BLaER1 (cell line): ENCODE results near the gene MINK1.
A peak's percentile ranks its signal among the peaks of the same experiment; 100 is the strongest.

Experiments used
- H3K27ac ChIP-seq: shearing (Covaris generic); formaldehyde crosslinking; 2 replicates; pipeline ENCODE4 v1.8.1; 2022
- H3K27me3 ChIP-seq: shearing (Covaris generic); formaldehyde crosslinking; 2 replicates; pipeline ENCODE4 v1.8.1; 2022
- H3K36me3 ChIP-seq: shearing (Covaris generic); formaldehyde crosslinking; 2 replicates; pipeline ENCODE4 v1.8.1; 2022
- H3K4me1 ChIP-seq: shearing (Covaris generic); formaldehyde crosslinking; 2 replicates; pipeline ENCODE4 v1.8.1; 2022
- H3K4me2 ChIP-seq: shearing (Covaris generic); formaldehyde crosslinking; 2 replicates; pipeline ENCODE4 v1.8.1; 2022
- H3K4me3 ChIP-seq: shearing (Covaris generic); formaldehyde crosslinking; 2 replicates; pipeline ENCODE4 v1.8.1; 2022
- H3K9ac ChIP-seq: shearing (Covaris generic); formaldehyde crosslinking; 2 replicates; pipeline ENCODE4 v1.8.1; 2022
- H3K9me3 ChIP-seq: shearing (Covaris generic); formaldehyde crosslinking; 2 replicates; pipeline ENCODE4 v1.8.1; 2022
- H4K20me1 ChIP-seq: shearing (Covaris generic); formaldehyde crosslinking; 2 replicates; pipeline ENCODE4 v1.8.1; 2022
- Cebpa-rat ChIP-seq: shearing (Covaris generic); IDR thresholded peaks from 2 replicates; pipeline ENCODE4 v1.8.1; 2022

Gene MINK1

DNA sequence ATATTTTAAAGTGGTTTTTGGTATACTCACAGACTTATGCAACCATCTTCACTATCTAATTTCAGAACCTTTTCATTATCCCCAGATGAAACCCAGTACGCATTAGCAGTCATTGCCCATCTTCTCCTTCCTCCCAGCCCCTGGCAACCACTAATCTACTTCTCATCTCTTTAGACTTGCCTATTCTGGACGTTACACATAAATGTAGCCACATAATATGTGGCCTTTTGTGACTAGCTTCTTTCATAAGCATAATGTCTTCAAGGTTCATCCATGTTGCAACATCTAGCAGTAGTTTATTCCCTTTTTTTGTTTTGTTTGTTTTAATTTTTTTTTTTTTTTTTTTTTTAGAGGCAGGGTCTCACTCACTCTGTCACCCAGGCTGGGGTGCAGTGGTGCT is 37.7 kb downstream of the MINK1 start:
- peaks cover 14% of the 10 kb centered on the region for H3K36me3 ChIP-seq
- no peaks in the 10 kb centered on the region for H3K9me3 ChIP-seq
- no peak overlapping the region for H3K9ac ChIP-seq
- TF ChIP-seq Cebpa-rat, result no peak
- H4K20me1 ChIP-seq, result peaks cover 68% of the 10 kb centered on the region
- H3K4me2 ChIP-seq, result no peak overlapping the region
- H3K4me3 ChIP-seq, result no peak overlapping the region
- no peak overlapping the region for H3K27ac ChIP-seq
- no peaks in the 10 kb centered on the region for H3K27me3 ChIP-seq
- no peaks in the 10 kb centered on the region for H3K4me1 ChIP-seq

DNA sequence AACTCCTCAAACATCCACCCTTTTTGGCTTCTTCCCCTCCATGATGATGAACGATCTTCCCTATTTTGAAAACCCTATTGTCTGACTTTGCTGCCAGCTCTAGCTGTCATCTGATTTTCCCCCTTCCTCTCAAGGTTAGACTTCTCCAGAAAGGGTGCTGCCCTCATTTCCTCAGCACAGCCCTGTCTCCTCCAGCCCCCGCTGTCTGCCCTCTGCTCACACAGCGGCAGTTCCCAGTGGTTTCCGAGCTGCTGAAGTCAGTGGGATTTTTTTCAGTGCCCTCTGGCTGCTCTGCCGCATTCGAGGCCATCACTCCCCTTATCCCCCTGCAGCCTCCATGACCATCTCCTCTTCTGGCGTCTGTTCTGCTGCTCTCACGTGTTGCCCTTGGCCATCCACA is 39.6 kb downstream of the MINK1 start:
- no peak overlapping the region for H3K27ac ChIP-seq
- H3K4me2 ChIP-seq, result no peak overlapping the region
- H3K9ac ChIP-seq, result no peak overlapping the region
- no peak overlapping the region for H3K4me3 ChIP-seq
- no peak for TF ChIP-seq Cebpa-rat
- no peaks in the 10 kb centered on the region for H3K9me3 ChIP-seq
- peaks cover 79% of the 10 kb centered on the region for H4K20me1 ChIP-seq
- H3K27me3 ChIP-seq, result no peaks in the 10 kb centered on the region
- peaks cover 14% of the 10 kb centered on the region for H3K36me3 ChIP-seq
- peaks cover 15% of the 10 kb centered on the region for H3K4me1 ChIP-seq

DNA sequence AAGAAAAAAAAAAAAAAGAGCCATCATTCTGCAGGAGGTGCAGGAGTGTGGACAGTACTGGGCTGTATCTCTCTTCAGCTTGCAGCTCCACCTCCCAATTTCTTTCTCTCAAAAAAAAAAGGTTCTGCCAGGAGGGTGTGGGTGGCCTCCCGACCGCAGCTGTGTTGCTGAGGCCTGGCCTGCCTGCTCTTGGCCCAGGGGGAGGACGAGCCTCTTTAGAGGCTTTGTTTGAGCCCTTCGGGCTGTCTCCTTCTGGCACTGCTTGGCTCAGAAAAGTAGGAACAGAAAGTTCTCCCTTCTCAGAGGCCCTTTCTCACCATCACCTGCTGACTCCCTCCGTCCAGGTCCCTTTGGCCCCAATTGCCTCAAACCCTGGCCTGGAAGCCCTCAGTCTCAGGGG is 43.9 kb downstream of the MINK1 start:
- Histone ChIP-seq H3K9ac (no peak overlapping the region), H3K4me2 (peak overlapping the region; percentile 37; the same call in 1 of the 2 replicates), H3K4me3 (no peak overlapping the region), H3K4me1 (peaks cover 34% of the 10 kb centered on the region), H3K27me3 (no peaks in the 10 kb centered on the region), H3K27ac (no peak overlapping the region), H3K9me3 (no peaks in the 10 kb centered on the region), H3K36me3 (peaks cover 28% of the 10 kb centered on the region), H4K20me1 (peaks cover 78% of the 10 kb centered on the region)
- TF ChIP-seq Cebpa-rat, result no peak

GRCh38 chr17:4879601-4880000 is 46.5 kb downstream of the MINK1 start:
- Histone ChIP-seq H3K9ac (no peak overlapping the region), H3K9me3 (no peaks in the 10 kb centered on the region), H3K36me3 (peaks cover 37% of the 10 kb centered on the region), H3K4me3 (no peak overlapping the region), H3K4me1 (peaks cover 34% of the 10 kb centered on the region), H3K4me2 (peak overlapping the region; percentile 74), H3K27me3 (no peaks in the 10 kb centered on the region), H4K20me1 (peaks cover 62% of the 10 kb centered on the region), H3K27ac (no peak overlapping the region)
- TF ChIP-seq Cebpa-rat, result no peak

- no peaks in the 10 kb centered on the region for H3K9me3 ChIP-seq
- H3K9ac ChIP-seq, result no peak overlapping the region
- no peak overlapping the region for H3K4me3 ChIP-seq
- peaks cover 34% of the 10 kb centered on the region for H3K4me1 ChIP-seq
- H4K20me1 ChIP-seq, result peaks cover 55% of the 10 kb centered on the region
- H3K27ac ChIP-seq, result no peak overlapping the region
- peaks cover 49% of the 10 kb centered on the region for H3K36me3 ChIP-seq
- H3K4me2 ChIP-seq, result no peak overlapping the region
- H3K27me3 ChIP-seq, result no peaks in the 10 kb centered on the region
- no peak for TF ChIP-seq Cebpa-rat
Measured at GRCh38 chr17:4880857-4881256, 47.7 kb downstream of the MINK1 start.

DNA sequence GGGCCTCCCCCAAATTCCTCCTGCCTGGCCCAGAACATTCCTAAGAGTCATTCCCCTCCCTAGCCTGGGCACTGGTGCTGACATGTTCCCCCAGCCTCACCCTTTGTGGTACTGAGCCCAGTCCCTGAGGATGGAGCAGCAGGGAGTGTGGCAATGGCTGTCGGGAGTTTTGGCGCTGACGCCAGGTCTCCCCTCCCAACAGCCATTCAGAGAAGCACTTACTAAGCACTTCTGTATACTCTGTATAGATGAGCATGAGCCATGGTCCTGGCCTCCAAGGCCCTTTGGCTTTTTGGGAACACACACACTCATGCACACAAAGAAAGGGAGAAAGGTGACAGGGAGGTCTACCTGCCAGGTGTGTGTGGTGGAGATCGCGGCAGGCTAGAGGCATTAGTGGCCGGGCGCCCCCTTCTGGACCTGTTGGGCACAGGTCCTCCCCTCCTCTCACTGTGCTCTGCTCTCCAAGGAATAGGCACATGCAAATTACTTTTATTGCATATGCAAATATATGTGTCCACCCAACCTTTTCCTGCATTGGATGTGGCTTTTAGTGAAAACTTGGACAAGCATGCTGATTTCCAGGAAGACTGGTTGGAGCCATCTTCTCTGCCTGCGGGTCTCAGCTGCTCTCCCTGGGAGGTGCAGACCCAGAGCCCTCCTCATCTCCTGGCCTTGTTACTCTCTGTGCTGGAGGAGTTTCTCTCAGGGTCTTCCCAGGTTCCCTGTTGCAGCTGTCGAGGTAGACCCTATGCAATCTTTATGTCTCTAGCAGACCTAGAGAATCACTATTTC is 48.8 kb downstream of the MINK1 start:
- Histone ChIP-seq H3K4me1 (peaks cover 25% of the 10 kb centered on the region), H3K9ac (no peak overlapping the region), H3K4me2 (no peak overlapping the region), H3K27me3 (no peaks in the 10 kb centered on the region), H3K27ac (no peak overlapping the region), H3K36me3 (peaks cover 60% of the 10 kb centered on the region), H4K20me1 (peaks cover 44% of the 10 kb centered on the region), H3K4me3 (no peak overlapping the region), H3K9me3 (no peaks in the 10 kb centered on the region)
- no peak for TF ChIP-seq Cebpa-rat

GRCh38 chr17:4884489-4884888 is 51.3 kb downstream of the MINK1 start:
- peaks cover 19% of the 10 kb centered on the region for H4K20me1 ChIP-seq
- no peak overlapping the region for H3K4me3 ChIP-seq
- H3K36me3 ChIP-seq, result peaks cover 75% of the 10 kb centered on the region
- no peak overlapping the region for H3K27ac ChIP-seq
- no peak for TF ChIP-seq Cebpa-rat
- no peak overlapping the region for H3K9ac ChIP-seq
- H3K4me1 ChIP-seq, result peaks cover 6% of the 10 kb centered on the region
- no peaks in the 10 kb centered on the region for H3K9me3 ChIP-seq
- no peaks in the 10 kb centered on the region for H3K27me3 ChIP-seq
- no peak overlapping the region for H3K4me2 ChIP-seq

DNA sequence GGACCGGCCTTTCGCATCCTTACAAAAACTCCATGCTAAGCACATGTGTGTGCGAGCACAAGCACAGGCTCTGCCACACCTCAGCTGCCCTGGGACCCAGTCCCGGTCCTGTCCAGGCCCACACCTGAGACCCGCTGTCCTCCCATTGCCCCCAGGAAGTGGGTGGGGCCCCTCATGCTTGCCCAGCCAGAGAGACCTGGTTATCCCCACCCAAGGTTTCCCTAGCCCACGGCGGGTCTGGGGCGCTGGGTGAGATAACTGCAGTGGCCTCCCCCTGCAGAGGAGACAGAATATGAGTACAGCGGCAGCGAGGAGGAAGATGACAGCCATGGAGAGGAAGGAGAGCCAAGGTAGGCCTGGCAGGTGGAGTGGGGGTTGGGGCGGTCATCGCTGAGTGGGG is 53.7 kb downstream of the MINK1 start:
- Histone ChIP-seq H3K27me3 (no peaks in the 10 kb centered on the region), H3K4me3 (no peak overlapping the region), H3K9ac (no peak overlapping the region), H3K27ac (no peak overlapping the region), H4K20me1 (peaks cover 7% of the 10 kb centered on the region; the same call in 1 of the 2 replicates), H3K4me1 (no peaks in the 10 kb centered on the region), H3K36me3 (peaks cover 81% of the 10 kb centered on the region), H3K4me2 (no peak overlapping the region), H3K9me3 (no peaks in the 10 kb centered on the region)
- no peak for TF ChIP-seq Cebpa-rat

GRCh38 chr17:4887581-4887980 is 54.4 kb downstream of the MINK1 start:
- H3K27me3 ChIP-seq, result no peaks in the 10 kb centered on the region
- TF ChIP-seq Cebpa-rat, result no peak
- H4K20me1 ChIP-seq, result no peaks in the 10 kb centered on the region
- no peak overlapping the region for H3K4me2 ChIP-seq
- H3K9ac ChIP-seq, result no peak overlapping the region
- no peak overlapping the region for H3K27ac ChIP-seq
- no peaks in the 10 kb centered on the region for H3K4me1 ChIP-seq
- peaks cover 82% of the 10 kb centered on the region for H3K36me3 ChIP-seq
- no peak overlapping the region for H3K4me3 ChIP-seq
- no peaks in the 10 kb centered on the region for H3K9me3 ChIP-seq

- Histone ChIP-seq H3K9ac (no peak overlapping the region), H3K4me1 (peaks cover 5% of the 10 kb centered on the region; the same call in 1 of the 2 replicates), H3K36me3 (peaks cover 94% of the 10 kb centered on the region), H3K4me3 (no peak overlapping the region), H3K27ac (no peak overlapping the region), H3K4me2 (no peak overlapping the region), H3K27me3 (no peaks in the 10 kb centered on the region), H4K20me1 (no peaks in the 10 kb centered on the region), H3K9me3 (no peaks in the 10 kb centered on the region)
- no peak for TF ChIP-seq Cebpa-rat
Measured at GRCh38 chr17:4891411-4892410, 58.6 kb downstream of the MINK1 start.
